ENCODE measurements around the gene COL9A3.

The COL9A3 gene

DNA sequence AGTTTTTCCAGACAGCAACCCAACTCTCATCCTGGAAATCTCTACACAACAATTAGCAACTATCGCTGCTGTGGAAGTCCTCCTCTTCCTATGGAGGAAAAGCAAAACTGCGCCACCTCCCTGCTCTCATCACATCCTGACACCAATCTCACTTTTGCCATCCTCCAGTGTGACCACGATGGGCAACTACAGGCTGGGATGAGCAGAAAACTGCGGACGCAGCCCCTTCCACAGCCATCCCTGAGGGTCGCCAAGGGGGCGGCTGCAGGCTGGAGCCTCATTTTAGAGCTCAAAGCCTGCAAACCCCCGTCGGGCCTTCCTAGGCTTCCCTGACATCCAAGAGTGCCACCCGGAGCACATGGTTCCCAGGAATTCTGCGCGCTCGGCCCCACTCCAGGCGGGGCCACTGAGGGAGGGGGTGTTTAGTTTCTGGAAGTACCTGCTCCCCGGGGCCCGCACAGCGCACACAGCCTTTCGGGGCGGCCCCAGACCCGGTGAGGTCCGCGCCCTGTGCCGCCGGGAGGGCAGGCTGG lies 43.6 kb downstream of the COL9A3 start:
- peak in 1 of 2 experiments; percentile 14 for DNase-seq

DNA sequence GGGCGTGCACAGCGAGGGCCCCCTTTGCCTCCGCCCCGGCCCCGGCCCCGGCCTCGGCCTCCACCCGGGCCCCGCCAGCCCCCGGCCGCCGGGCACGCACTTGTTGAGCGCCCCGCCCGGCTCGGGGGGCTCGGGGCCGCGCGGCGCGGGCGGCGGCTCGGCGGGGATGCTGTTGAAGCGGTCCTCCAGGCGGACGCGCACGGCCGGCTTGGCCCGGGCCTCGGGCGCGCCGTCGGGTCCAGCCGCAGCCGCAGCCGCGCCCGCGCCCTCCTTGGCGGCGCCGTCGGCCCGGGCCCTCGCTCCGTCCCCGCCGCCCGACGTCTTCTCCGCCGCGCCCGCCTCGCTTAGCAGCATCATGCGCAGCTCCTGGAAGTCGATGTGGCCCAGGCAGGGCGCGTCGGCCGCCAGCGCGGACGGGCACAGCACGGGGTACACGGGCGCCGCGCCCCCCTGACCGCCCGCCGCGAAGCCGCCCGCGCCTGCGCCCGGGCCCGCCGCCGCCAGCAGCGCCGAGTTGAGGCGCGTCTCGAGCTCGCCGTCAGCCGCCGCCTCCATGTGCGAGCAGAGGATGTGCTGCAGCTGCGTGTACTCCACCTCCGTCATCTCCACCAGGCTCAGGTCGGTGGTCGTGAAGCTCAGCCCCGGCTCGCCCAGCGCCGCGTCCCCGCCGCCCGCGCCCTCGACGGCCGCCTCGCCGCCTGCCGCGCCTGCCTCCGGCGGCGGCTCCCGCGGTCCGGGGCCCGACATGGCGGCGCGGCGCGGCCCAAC lies 44.3 kb downstream of the COL9A3 start:
- DNase-seq: peak in 1 of 2 experiments; percentile 25

DNA sequence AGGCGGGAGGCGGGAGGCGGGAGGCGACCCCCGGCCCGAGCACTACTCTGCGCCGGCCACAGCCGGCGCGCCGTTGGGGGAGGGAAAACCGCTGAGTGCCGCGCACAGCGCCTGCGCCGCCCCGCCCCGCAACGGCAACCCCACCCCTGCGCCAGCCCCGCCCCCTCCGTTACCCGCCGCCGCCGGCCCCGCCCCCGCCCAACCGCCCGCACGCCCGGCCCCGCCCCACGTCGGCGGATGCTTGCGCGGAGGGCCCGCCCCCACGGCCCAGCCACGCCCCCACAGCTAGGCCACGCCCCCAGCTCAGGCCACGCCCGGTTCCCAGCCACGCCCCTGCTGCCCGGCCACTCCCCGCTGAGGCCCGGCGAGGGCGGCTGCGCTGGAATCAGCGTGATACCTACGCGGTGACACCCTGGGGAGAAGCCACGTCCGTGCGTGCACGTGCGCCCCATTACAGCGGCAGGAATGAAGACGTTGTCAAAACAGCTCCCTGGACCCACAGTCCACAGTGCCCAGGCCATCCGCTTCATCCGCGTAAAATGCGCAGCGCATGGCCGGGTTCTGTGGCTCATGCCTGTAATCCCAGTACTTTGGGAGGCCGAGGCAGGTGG lies 45.0 kb downstream of the COL9A3 start, which contains the start of gene TCFL5:
Gene TCFL5 (minus strand): TSS at position 97 of the 611 bp plus-strand sequence. CDS start 152 bp downstream, outside the sequence.
- peak; percentile 73 to 88 for DNase-seq

DNA sequence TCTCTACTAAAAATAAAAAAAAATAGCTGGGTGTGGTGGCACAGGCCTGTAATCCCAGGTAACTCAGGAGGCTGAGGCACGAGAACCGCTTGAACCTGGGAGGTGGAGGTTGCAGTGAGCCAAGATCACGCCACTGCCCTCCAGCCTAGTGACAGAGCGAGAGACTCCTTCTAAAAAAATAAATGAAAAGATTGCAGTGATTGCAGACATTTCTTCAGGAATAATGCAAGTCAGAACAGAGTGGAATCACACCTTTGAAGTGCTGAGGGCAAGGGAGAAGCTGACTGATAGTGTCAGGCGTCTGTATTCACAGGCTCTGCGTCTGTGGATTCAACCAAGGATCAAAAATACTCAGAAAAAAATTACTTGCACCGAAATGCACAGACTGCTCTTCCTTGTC lies 47.4 kb downstream of the COL9A3 start:
- DNase-seq: no peak

- DNase-seq: peak in 1 of 2 experiments; percentile 10
These were observed 55.5 kb downstream of the COL9A3 start for GRCh38 chr20:62872184-62872847.

DNA sequence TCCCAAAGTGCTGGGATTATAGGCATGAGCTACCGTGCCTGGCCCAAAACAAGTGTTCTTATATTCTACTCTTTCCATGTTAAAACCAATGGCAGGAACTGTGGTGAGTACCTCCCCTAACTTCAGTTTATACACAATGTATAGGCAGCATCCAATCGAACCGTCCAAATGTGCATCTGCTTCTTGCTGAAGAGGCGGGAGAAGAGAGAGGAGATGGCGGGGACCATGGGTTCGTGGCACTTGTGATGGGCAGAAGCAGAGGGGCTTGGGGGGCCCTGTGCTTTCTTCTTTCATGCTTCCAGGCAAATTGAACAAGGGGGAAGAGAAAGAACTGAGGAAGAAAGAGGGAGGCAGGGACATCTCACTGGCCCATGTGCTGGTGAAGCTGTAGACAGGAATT lies 56.0 kb downstream of the COL9A3 start:
- no peak for DNase-seq

DNA sequence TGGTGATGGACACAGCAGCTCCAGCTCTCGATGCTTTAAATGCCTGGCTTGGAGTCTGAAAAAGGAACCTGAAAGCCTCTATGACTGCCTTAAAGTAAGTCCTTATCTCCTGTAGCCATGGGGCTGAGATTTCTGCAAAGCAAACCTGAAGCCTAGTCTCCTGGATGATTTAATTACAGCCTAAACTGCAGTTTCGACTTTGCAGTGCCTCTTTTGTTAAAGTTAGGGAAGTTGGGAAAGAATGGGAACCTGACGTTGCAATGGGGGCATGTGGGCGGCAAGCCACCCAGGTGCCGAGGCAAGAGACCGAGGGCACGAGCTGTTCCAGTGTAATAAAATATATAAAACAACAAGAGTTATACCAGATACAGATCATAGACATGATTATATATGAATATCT lies 56.4 kb downstream of the COL9A3 start:
- DNase-seq: no peak

- peak in 1 of 2 experiments; percentile 28 for DNase-seq
These were observed 56.8 kb downstream of the COL9A3 start for GRCh38 chr20:62873681-62874031.

- no peak for DNase-seq
These were observed 58.1 kb downstream of the COL9A3 start for GRCh38 chr20:62874964-62875344.

GRCh38 chr20:62875419-62876361 lies 58.8 kb downstream of the COL9A3 start:
- DNase-seq: peak; percentile 82 to 85

GRCh38 chr20:62876501-62876901 lies 59.7 kb downstream of the COL9A3 start:
- DNase-seq: no peak

GRCh38 chr20:62876902-62877816 lies 60.3 kb downstream of the COL9A3 start:
- DNase-seq: no peak

- DNase-seq: no peak
These were observed 61.6 kb downstream of the COL9A3 start for GRCh38 chr20:62878244-62879038.

DNA sequence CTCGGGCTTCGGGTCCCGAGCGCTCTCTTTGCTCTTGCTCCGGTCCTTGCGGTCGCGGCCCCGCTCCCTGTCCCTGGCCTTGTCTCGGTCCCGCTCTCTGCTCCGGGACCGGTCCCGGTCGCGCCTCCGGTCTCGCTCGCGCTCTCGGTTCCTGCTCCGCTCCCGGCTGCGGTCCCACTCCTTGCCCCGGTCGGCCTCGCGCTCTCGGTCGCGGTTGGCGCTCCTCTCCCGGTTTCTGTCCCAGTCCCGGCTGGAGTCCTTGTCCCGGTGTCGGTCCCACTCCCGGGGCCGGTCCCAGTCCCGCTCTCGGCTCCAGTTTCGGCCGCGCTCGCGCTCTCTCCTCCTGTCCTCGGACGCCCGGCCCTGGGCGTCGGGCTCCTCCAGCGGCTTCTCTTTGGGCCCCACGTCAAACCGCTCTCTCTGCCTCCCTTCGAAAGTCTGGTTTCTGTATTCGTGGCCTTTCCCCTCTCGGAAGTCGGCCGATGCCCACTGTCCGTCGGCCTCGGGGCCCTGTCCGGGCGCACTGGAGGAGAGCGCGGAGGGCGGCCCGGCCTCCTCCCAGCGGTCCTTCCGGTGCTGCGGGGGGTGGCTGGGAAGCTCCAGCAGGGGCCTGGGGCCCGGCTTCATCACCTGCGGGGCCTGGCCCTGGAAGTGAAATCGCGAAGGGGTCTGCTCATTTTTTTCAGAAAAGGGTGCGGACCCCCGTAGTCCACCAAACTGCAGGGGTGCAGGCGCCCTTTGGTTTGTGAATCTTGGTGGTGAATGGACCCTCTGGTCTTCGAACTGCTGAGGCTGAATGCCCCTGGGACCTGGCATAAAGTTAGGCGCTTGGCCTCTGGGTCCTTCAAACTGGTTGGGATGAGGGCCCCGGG lies 62.7 kb downstream of the COL9A3 start:
- no peak for DNase-seq

- no peak for DNase-seq
These were observed 63.5 kb downstream of the COL9A3 start for GRCh38 chr20:62880147-62880934.

DNA sequence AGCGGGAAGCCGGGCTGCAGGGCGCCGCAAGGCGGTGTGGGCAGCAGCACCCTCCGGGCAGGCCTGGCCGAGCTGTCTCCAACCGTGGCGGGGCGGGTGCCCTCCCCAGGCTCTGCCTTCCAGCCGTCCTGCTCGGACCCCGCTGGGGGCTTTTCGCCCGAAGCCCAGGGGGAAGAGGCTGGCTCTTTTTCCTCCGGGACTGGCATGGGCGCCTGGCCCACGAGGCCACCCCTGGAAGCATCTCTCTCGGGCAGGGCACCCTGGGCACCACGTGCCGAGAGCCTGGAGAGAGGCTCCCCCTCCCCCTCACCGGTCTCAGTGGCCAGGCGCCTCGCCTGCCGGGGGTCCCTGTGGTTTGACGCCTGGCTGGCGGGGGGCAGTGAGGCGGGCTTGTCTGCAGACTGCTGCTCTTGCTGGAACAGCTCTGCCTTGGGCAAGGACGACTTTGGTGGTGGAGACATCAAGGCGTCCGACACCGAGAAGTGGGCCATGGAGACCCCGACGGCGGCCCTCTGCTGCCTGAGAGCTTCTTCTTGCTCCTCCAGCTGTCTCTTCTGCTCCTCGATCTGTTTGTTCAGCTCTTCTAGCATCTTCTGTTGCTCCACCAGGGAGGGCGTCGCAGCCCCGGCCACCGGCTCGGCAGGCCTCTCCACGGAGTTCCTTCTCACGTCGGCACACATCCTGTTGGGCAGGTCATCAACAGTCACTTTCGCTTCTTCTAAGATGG lies 64.2 kb downstream of the COL9A3 start:
- no peak for DNase-seq

DNA sequence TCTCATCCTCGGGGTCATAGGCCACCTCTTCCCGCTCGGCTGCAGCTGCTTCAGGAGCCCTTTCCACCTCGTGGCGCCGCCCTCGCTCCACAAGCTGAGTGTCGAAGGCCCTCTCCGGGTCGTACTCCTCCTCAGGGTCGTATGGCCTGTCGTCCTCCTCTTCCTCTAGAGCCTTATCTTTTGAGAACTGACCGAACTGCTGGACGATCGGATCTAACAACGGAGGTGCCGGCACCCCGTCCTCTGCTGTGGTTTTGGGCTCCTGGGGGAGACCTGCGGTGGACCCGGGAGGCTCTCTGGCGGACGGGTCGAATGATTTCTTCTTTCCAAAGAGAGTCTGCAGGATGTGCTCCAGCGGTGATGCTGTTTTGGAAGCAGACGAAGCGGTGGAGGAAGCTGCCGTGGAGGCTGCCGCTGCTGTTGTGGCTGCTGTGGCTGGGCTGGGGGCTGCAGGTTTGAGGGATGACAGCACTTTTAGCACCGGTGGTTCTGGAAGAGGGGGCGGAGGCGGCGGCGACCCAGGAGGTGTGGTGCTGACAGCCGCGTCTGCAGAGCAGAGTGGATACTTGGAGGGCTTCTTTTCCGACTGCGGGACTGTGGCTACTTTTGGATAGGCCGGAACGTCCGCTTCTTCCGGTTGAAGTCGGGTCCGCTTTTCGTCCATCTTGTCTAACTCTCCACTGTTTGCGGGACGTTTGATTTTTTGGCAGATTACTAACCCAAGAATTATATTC lies 65.0 kb downstream of the COL9A3 start:
- no peak for DNase-seq
